H1 (cell line): Measurements from ENCODE around the gene CALCOCO2. TPM values are rescaled to one million over a fixed set of nuclear protein-coding genes. Genes with fewer than 3 reads are reported as not detected.

Experiments
- CBX8 ChIP-seq: fragments of 300-800, 300-1000 bp; sonication (generic); IDR thresholded peaks from 2 replicates; pipeline ENCODE4 v1.7.1; 2016; ENCODE audit warnings: low read depth, low read length, borderline replicate concordance
- EP300 ChIP-seq, 2 experiments: IDR thresholded peaks; 1 replicate in 1 of 2; 2 replicates in 1 of 2; pipeline ENCODE4 v1.6.1; 2011 to 2012; ENCODE audit warnings: low read depth in 2 of 2, low read length in 2 of 2, mild to moderate bottlenecking in 2 of 2, borderline replicate concordance in 1 of 2, inconsistent platforms in 1 of 2, moderate library complexity in 1 of 2
- NANOG ChIP-seq: IDR thresholded peaks from 2 replicates; pipeline ENCODE4 v1.6.1; 2011; ENCODE audit warnings: low read length, low read depth, mild to moderate bottlenecking, inconsistent platforms; ENCODE audit not compliant: insufficient read depth, poor library complexity, severe bottlenecking
- PHF8 ChIP-seq: fragments of 200-600 bp; sonication (generic); conservative IDR thresholded peaks from 2 replicates; pipeline ENCODE4 v1.7.1; 2012; ENCODE audit warnings: low read depth, mild to moderate bottlenecking, inconsistent platforms, low read length, moderate library complexity
- RBBP5 ChIP-seq: IDR thresholded peaks from 2 replicates; pipeline ENCODE4 v1.7.1; 2012; ENCODE audit warnings: low read depth, mild to moderate bottlenecking, inconsistent platforms, low read length, moderate library complexity, borderline replicate concordance
- SRF ChIP-seq: IDR thresholded peaks from 2 replicates; pipeline ENCODE4 v1.6.1; 2011; ENCODE audit warnings: mild to moderate bottlenecking, low read depth, low read length, moderate library complexity
- polyA plus RNA-seq, 7 experiments: library from polyadenylated mRNA; depleted of rRNA in 3 of 7; stranded (reverse) in 5 of 7; unstranded in 2 of 7; fragments of >200 nt in 5 of 7; fragments of 200-250 nt in 2 of 7; gene quantifications; 1 replicate in 5 of 7; 2 replicates in 1 of 7; 4 replicates in 1 of 7; pipeline versions ENCODE4 v1.2.1 to v1.2.3, GENCODE V29; 2011 to 2013; ENCODE audit warnings: missing spikeins in 2 of 7, mixed read lengths in 2 of 7
- total RNA-seq: library from RNA; stranded (reverse); fragmentation: NEBNext Ultra II Directional; extraction: Animal tissue kit (Norgen Biotek cat#: 25700); gene quantifications from 2 replicates; pipeline ENCODE4 v1.2.1, GENCODE V29; 2021
- TF ChIP-seq, protein P1 (sequence below): IDR thresholded peaks from 2 replicates; pipeline ENCODE4 v1.6.1; 2012; ENCODE audit warnings: inconsistent platforms

The CALCOCO2 gene
- total and polyA plus RNA-seq, 2 of the 8 experiments (the other 6 are each of a cell fraction or from before 2014, with no cell fraction given) = 12.1 to 31.8 TPM

DNA sequence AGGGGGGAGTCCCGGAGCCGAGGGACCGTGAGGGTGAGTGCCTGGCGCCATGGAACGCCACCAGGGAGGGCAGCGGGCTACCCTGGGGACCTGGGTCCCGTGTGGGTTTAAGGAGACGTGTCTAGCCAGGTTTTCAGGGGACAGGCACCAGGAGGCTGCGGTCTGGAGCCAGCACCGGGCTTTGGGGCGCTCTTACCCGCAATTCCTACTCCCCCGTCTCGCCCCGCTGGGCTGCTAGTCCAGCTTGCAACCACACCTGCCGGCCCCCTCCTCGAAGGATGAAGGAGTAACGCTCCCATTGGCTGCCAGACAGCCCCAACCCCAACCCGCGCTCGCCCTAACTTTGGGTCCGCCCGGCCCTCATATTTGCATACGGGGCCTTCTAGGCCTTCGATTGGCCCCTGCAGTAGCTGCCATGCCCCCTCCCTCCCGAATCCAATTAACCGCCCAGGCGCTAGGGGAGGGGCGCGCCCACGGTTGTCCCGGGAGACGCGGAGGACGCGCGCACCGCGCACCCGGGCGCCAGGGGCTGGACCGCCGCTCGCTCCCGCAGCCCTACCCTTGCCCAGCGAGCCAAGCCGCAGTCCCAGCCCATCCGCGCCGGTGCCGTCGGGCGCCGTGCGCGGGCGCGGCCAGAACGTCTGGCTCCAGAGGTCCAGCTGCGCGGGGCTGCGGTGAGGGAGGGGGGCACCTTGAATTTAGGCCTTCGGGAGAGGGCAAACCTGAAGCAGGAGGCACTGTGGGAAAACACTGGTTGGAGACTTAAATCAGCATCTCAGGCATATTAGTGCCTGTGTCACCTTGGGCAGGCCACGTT is 13.9 kb upstream of the CALCOCO2 start, which contains the start of gene TTLL6 (continued):
- peak; percentile 44 for TF ChIP-seq NANOG
- peak; percentile 73 for TF ChIP-seq PHF8
- no peak for TF ChIP-seq SRF
- 0 out of 2 replicates have a peak, but pooled peaks have one; percentile 9 for TF ChIP-seq RBBP5
- TF ChIP-seq, protein P1, sequence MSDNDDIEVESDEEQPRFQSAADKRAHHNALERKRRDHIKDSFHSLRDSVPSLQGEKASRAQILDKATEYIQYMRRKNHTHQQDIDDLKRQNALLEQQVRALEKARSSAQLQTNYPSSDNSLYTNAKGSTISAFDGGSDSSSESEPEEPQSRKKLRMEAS = 0 out of 2 replicates have a peak, but pooled peaks have one; percentile 7
- TF ChIP-seq EP300 (IDR thresholded peaks at IDR 0.05; ENCODE audit: borderline replicate concordance in 1 of 2, low read depth in 2 of 2, low read length in 2 of 2) = peak in 1 of 2 experiments; percentile 65; a peak in 1 of 3 replicates
- TF ChIP-seq CBX8 = no peak
